Activated CD8-positive, alpha-beta memory T cell treated with anti-CD3 and anti-CD28 coated beads, Interleukin-2, amount 10 ng/mL, durations not matched to agents 7 days and 5 days (primary cell): Measurements from ENCODE around the gene GNPTG. TPM values are rescaled to one million over a fixed set of nuclear protein-coding genes. Genes with fewer than 3 reads are reported as not detected.
"Not testable (repeated sequence)": the region's sequence is repeated elsewhere in the genome, so short reads cannot be mapped to it uniquely, and the experiment has no call there.

Source experiments
- ATAC-seq: fragments of 150-1000 bp; cut with Tn5 transposase; one replicate; pipeline ENCODE4 v1.10.0; 2021; ENCODE audit warnings: moderate library complexity
- CTCF ChIA-PET: fragments of 350-600 bp; sonication (Branson Sonifier 250); formaldehyde crosslinking; loops from one replicate; lab custom pipeline; 2021; ENCODE audit warnings: antibody characterized with exemption; lab: Charles Lee
- DNase-seq: peaks from one replicate; pipeline ENCODE4 v3.0.0-alpha.2; 2020
- H3K27ac Mint-ChIP-seq: one replicate; pipeline ENCODE4 v1.8.0; 2021; ENCODE audit warnings: mild to moderate bottlenecking, mixed read lengths
- H3K27me3 Mint-ChIP-seq: one replicate; pipeline ENCODE4 v1.8.0; 2021; ENCODE audit warnings: mixed read lengths
- H3K36me3 Mint-ChIP-seq: one replicate; pipeline ENCODE4 v1.8.0; 2021; ENCODE audit warnings: mild to moderate bottlenecking, mixed read lengths
- H3K4me1 Mint-ChIP-seq: one replicate; pipeline ENCODE4 v1.8.0; 2021; ENCODE audit warnings: mixed read lengths
- H3K4me3 Mint-ChIP-seq: one replicate; pipeline ENCODE4 v1.8.0; 2021; ENCODE audit warnings: mild to moderate bottlenecking, moderate library complexity, mixed read lengths
- H3K9me3 Mint-ChIP-seq: one replicate; pipeline ENCODE4 v1.8.0; 2022; ENCODE audit warnings: low read depth, mixed read lengths
- total RNA-seq, 2 experiments: library from RNA; stranded (reverse); gene quantifications; one replicate each; pipeline ENCODE4 v1.2.3, GENCODE V29; 2021

GNPTG gene
- total RNA-seq, 2 experiments from 2014 or later: 29.3 to 33.0 TPM

DNA sequence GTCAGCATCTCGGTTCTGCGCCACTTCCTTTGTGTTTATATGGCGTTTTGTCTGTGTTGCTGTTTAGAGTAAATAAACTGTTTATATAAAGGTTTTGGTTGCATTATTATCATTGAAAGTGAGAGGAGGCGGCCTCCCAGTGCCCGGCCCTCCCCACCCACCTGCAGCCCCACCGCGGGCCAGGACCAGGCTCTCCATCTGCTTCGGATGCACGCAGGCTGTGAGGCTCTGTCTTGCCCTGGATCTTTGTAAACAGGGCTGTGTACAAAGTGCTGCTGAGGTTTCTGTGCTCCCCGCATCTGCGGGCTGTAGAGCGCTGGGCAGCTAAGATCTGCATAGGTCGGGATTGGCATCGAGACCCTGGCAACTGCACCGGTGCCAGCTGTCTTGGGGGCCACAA, 26.5 kb upstream of the GNPTG start:
- Mint-ChIP-seq H3K4me1 (no peaks in the 10 kb centered on the region), H3K4me3 (no peak overlapping the region), H3K27me3 (no peaks in the 10 kb centered on the region), H3K27ac (no peak overlapping the region), H3K9me3 (no peaks in the 10 kb centered on the region), H3K36me3 (peaks cover 18% of the 10 kb centered on the region)
- CTCF ChIA-PET: no interaction called here
- no peak for DNase-seq
- ATAC-seq: no peak

DNA sequence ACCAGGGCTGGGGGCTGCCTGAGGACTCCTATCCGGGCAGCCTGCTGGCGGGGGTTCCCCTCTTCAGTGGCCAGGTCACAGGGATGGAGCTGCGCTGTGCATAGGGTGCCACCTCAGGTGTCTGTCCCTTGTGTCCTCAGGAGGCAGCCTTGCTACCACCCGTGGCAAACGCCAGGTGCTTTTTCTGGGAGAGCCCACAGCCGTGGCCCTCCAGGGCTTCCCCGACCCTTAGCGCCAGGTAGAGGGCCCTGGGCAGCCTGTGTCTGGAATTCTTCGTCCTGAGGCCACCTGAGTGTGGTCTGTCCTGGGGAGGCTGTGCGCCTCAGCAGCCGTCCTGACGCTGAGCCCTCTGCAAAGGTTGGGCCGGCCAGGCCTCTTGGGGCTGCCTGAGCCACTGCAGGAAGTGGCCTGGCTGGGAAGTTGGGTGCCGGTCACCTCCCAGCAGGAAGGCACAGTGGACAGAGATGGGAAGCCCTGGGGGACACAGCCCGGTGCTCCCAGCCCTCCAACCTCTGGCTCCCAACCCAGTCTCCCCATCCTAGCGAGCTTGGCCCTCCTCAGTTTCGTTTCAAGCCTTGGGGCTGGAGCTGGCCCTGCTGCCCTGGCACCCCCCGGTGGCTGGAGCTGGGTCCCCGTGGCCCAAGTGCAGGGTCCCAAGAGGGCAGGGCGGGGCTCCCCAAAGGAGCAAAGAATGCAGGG, 25.9 kb upstream of the GNPTG start:
- Mint-ChIP-seq H3K36me3 (peaks cover 14% of the 10 kb centered on the region), H3K4me3 (no peak overlapping the region), H3K9me3 (no peaks in the 10 kb centered on the region), H3K27me3 (no peaks in the 10 kb centered on the region), H3K27ac (no peak overlapping the region), H3K4me1 (no peaks in the 10 kb centered on the region)
- peak; percentile 38 for ATAC-seq
- CTCF ChIA-PET: interaction anchor here (1.2 kb wide), 1 partner anchor 26 kb away, joined by 4 read pairs; no protein-coding TSS in a partner anchor
- DNase-seq: no peak

DNA sequence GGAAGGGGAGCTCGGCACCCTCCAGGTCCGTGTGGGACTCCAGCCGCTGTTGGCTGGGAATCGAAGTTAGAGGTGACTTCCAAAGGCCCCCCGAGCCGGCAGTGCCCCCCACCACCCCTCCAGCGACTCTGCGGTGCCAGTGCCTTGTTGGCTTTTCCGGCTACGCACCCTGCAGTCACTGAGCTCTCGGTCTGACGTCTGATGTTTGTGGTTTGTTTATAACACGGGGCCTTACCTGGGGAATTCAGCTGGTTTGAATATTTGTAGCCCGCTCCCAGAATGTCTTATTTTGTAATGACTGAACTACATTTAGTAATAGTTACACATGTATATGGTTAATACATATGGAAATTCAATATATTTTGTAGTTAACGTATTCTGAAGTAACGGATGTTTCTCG, 25.3 kb upstream of the GNPTG start:
- CTCF ChIA-PET: interaction anchor here (1.2 kb wide), 1 partner anchor 26 kb away, joined by 4 read pairs; no protein-coding TSS in a partner anchor
- peaks cover 11% of the 10 kb centered on the region for H3K36me3 Mint-ChIP-seq
- H3K9me3 Mint-ChIP-seq: no peaks in the 10 kb centered on the region
- no peak for ATAC-seq
- peaks cover 3% of the 10 kb centered on the region for H3K4me1 Mint-ChIP-seq
- no peak for DNase-seq
- H3K4me3 Mint-ChIP-seq: no peak overlapping the region
- H3K27ac Mint-ChIP-seq: no peak overlapping the region
- H3K27me3 Mint-ChIP-seq: peaks cover 3% of the 10 kb centered on the region

DNA sequence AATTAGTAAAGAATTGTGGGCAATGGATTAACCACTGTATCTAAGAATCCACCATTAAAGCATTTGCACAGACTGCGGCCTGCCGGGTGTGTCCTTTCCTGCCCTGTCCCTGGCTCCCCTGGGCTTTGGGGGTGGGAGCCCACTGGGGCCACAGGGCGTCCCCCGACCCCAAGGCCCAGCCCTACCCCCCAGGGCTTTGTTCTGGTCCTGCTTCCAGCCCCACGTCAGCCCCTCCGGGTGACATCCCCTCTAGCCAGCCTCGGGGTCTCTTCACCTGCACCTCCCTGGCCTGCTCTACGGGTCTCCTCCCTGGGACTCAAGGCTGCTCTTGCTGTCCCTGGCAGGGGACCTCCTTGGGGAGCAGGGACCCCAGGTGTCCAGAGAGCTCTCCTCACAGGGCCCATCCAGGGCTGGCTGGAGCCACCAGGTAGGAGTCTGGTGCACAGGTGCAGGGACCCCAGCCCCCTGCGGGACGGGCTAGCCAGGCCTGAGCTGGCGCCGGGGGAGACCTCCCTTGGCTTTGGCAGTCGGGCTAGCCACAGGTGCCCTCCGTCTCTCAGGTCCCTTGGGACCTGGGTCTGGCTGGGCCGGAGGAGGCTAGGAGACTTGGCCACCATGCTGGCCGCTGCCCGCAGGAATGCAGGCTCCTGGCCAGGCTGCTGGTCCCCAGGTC, 24.6 kb upstream of the GNPTG start:
- peaks cover 11% of the 10 kb centered on the region for H3K36me3 Mint-ChIP-seq
- H3K9me3 Mint-ChIP-seq: no peaks in the 10 kb centered on the region
- no peak for ATAC-seq
- no peak for DNase-seq
- peaks cover 9% of the 10 kb centered on the region for H3K4me1 Mint-ChIP-seq
- CTCF ChIA-PET: interaction anchor here (1.2 kb wide), 1 partner anchor 27 kb away, joined by 4 read pairs; no protein-coding TSS in a partner anchor
- H3K27ac Mint-ChIP-seq: no peak overlapping the region
- peaks cover 9% of the 10 kb centered on the region for H3K27me3 Mint-ChIP-seq
- no peak overlapping the region for H3K4me3 Mint-ChIP-seq

DNA sequence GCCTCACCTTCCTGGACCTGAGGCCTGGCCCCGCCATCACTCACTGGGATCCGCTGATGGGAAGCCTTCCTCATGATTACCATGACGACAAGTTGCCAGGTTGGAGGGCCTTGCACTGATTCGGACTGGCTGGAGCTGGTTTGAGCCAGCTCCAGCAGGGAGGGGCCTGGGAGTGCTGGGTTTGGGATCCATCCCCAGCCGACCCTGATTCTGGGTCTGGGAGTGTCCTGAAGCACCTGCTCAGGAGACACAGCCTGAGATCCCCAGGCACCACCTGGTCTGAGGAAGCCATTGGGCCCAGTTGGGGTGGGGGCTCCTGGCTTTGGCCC, 24.1 kb upstream of the GNPTG start:
- no peak for DNase-seq
- Mint-ChIP-seq H3K27ac (no peak overlapping the region), H3K27me3 (peaks cover 13% of the 10 kb centered on the region), H3K4me3 (no peak overlapping the region), H3K9me3 (no peaks in the 10 kb centered on the region), H3K4me1 (peaks cover 12% of the 10 kb centered on the region), H3K36me3 (peaks cover 9% of the 10 kb centered on the region)
- CTCF ChIA-PET: no interaction called here
- no peak for ATAC-seq

DNA sequence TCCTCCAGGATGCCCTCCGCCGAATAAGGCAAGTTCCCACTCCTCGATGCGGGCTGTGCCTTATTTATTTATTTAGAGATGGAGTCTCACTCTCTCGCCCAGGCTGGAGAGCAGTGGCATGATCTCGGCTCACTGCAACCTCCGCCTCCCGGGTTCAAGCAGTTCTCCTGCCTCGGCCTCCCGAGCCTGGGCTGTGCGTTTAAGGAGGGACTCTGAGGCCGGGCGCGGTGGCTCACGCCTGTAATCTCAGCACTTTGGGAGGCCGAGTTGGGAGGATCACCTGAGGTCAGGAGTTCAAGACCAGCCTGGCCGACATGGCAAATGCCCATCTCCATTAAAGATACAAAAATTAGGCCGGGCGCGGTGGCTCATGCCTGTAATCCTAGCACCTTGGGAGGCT, 23.6 kb upstream of the GNPTG start:
- Mint-ChIP-seq H3K4me1 (peaks cover 14% of the 10 kb centered on the region), H3K27me3 (peaks cover 16% of the 10 kb centered on the region)
- ATAC-seq, H3K36me3 Mint-ChIP-seq, CTCF ChIA-PET, H3K27ac Mint-ChIP-seq, H3K4me3 Mint-ChIP-seq, H3K9me3 Mint-ChIP-seq, DNase-seq: not testable (repeated sequence)

DNA sequence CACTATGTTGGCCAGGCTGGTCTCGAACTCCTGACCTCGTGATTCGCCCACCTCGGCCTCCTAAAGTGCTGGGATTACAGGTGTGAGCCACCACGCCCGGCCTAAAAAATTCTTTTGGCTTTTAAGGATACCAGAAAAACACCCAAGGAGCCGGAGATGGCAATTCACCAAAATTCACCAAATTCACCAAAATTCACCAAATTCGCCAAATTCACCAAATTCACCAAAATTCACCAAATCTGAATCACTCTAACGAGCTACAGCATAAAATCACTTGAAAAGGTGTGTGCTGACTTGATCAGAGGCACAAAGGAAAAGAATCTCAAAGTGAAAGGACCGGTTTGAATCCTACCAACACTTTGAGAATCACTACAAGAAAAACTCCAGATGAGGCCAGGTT, 22.8 kb upstream of the GNPTG start:
- CTCF ChIA-PET: interaction anchor here (1.3 kb wide), 1 partner anchor 14 kb away, joined by 5 read pairs; no protein-coding TSS in a partner anchor
- DNase-seq, H3K27ac Mint-ChIP-seq, H3K9me3 Mint-ChIP-seq, H3K4me3 Mint-ChIP-seq, H3K36me3 Mint-ChIP-seq, ATAC-seq: not testable (repeated sequence)
- peaks cover 14% of the 10 kb centered on the region for H3K4me1 Mint-ChIP-seq
- H3K27me3 Mint-ChIP-seq: peaks cover 16% of the 10 kb centered on the region

DNA sequence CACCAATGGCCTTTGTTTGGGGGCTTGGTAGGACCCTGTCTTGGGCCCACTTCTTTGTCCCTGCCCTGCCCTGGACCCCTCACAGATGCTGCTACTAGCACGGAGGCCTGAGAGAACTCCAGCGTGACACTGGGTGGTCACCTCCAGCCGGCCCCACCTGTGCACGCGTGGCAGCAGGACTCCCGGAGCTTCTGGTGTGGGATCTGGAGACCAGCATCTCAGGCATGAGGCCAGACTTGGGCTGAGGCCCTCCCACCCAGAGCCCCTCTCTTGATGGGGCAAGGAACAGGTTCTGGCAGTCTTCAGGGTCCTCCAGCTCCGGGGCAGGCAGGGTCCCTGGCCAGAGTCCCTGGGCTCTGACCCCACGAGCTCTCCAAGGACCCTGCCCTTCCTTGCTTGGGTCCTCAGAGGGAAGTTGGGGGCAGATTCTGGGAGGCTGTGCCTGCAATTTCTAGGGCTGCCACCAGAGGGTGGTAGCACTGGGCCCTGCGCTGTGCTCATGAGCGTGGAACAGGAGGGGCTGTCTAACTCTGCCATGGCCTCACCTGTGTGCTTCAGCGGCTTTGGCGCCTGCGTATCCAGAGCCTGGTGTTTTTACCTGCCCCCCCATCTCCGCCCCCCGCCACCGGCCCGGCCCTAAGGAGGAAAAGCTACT, 21.3 kb upstream of the GNPTG start:
- Mint-ChIP-seq H3K9me3 (no peaks in the 10 kb centered on the region), H3K36me3 (peaks cover 2% of the 10 kb centered on the region), H3K4me1 (peaks cover 14% of the 10 kb centered on the region), H3K27me3 (peaks cover 27% of the 10 kb centered on the region), H3K4me3 (no peak overlapping the region), H3K27ac (no peak overlapping the region)
- DNase-seq (no peak), ATAC-seq (no peak)
- CTCF ChIA-PET: interaction anchor here (0.6 kb wide), 2 partner anchors 40 to 1763 kb away, joined by 3 read pairs; no protein-coding TSS in a partner anchor

DNA sequence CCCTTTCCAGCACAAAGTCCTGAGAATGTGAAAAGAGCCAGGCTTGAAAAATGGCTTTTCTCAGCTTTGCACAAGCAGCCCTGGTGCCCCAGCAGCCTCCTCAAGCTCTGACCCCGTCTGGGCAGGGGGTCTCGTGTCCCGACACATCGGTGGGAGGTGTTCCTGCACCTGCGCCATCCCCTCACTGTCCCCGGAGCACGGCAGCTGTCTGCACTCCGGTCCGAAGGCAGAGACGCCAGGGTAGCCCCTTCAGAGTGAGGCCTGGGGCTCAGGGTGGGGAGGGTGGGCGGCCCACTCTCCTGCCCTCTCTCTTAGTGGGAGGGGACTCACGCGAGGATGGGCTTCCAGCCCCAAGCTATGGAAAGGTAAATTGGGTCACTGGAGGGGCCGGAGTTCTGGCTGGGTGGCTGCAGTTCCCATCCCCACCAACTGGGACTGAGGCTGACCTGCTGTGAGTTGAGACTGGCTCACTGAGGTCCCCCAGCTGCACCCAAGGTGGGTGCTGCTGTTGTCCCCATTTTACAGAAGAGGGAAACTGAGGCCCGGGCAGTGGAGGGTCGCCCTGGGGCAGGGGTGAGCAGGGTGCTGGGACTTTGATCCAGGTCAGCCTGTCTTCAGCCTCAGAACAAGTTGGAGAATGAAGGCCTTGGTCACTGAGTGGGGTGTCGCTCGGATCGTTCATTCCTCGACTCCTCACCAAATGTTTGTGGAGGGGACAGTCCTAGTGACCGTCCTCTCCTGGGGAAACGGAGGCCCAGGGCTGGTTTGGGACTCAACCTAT, 20.6 kb upstream of the GNPTG start:
- CTCF ChIA-PET: interaction anchor here (0.6 to 1.9 kb wide), 2 partner anchors 22 to 40 kb away, joined by 3 to 5 read pairs; partner anchors contain the start of gene UBE2I
- Mint-ChIP-seq H3K27me3 (peaks cover 33% of the 10 kb centered on the region), H3K4me3 (no peak overlapping the region), H3K36me3 (peaks cover 2% of the 10 kb centered on the region), H3K27ac (no peak overlapping the region), H3K9me3 (no peaks in the 10 kb centered on the region), H3K4me1 (peaks cover 14% of the 10 kb centered on the region)
- DNase-seq (no peak), ATAC-seq (no peak)

DNA sequence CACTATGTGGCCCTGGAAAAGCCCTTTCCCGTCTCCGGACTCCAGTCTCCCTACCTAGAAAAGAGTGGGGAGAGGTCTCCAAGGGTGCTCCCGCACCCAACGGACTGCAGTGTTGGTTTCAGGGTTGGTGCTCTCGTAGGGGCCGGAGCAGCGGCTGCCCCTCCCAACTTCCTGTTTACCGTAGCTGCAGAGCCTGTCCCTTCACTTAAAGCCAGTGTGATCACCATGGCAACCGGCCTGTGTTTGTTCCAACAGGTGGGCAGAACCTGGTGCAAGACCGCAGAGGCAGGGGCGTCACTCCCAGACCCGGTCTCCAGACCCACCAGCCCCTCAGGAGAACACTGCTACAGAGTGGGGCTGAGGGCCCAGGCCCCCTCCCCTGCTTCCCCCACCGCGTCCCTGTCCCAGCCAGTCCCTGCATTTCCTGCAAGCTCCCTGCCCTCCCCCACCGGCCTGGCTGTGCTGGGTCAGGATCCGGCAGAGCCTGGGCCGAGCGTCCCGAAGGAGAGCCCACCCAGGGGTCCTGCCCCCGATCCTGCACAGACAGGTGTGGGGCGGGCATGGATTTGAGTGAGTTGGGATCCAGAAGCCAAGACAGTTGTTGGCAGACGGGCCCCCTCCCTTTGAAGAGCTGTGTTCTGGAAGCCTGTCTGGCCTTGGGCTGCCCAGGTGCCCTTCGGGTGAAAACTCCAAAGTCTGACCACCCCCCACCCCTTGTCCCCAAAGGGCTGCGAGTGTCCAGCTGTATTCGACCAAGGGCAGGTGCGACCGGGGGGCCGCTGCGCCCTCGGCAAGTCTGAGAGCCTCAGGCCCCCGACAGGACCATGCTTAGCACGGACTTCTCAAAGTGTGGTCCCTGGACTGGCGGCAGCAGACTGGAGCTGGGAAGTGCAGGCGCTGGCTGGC, 19.8 kb upstream of the GNPTG start:
- Mint-ChIP-seq H3K9me3 (no peaks in the 10 kb centered on the region), H3K4me3 (no peak overlapping the region), H3K36me3 (no peaks in the 10 kb centered on the region), H3K27ac (no peak overlapping the region), H3K4me1 (peaks cover 14% of the 10 kb centered on the region), H3K27me3 (peaks cover 35% of the 10 kb centered on the region)
- peak; percentile 56 for ATAC-seq
- peak; percentile 79 for DNase-seq
- CTCF ChIA-PET: interaction anchor here (1.0 to 1.9 kb wide), 5 partner anchors 10 to 31 kb away, joined by 3 to 5 read pairs (median 3); partner anchors contain the start of gene UBE2I

DNA sequence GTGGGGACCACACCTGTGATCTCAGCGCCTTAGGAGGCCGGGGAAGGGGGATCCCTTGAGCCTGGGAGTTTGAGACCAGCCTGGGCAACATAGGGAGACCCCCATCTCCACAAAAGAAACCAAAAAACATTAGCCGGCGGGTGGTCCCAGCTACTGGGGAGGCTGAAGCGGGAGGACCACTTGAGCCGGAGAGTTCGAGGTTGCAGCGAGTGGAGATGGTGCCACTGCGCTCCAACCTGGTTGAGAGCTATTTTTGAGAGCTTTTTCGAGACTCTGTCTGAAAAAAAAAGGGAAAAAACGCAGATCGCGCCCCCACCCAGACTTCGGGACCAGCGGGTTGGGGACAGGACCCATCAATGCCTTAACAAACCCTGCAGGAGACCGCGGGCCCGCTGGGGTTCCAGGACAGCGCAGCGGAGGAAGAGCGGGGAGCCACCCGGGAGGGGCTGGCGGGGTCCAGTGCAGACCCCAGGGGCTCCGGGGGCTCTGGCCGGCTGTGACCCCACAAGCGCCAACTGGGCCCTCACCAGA, 19.0 kb upstream of the GNPTG start:
- CTCF ChIA-PET: interaction anchor here (1.0 to 1.9 kb wide), 5 partner anchors 9 to 32 kb away, joined by 3 to 5 read pairs (median 3); partner anchors contain the start of gene UBE2I
- H3K9me3 Mint-ChIP-seq: no peaks in the 10 kb centered on the region

More for the DNA sequence above, 19.0 kb upstream of the GNPTG start:
- no peaks in the 10 kb centered on the region for H3K36me3 Mint-ChIP-seq
- ATAC-seq: no peak
- DNase-seq: no peak
- no peak overlapping the region for H3K27ac Mint-ChIP-seq
- peaks cover 35% of the 10 kb centered on the region for H3K27me3 Mint-ChIP-seq
- no peak overlapping the region for H3K4me3 Mint-ChIP-seq
- H3K4me1 Mint-ChIP-seq: peaks cover 14% of the 10 kb centered on the region
